Thyroid gland (tissue), 4 donors: ENCODE measurements around the gene MPP2.

ENCODE experiments used
- POLR2A ChIP-seq, 2 donors: fragments of 450-650 bp; IDR thresholded peaks; one replicate each; pipeline ENCODE4 v1.6.1; 2017; ENCODE audit warnings: antibody characterized with exemption in 2 of 2, mild to moderate bottlenecking in 2 of 2, moderate library complexity in 1 of 2
- TF ChIP-seq, protein P1 (sequence below), 6 experiments: fragments of 200-600 bp in 3 of 6; fragments of 450-650 bp in 3 of 6; sonication (generic) in 3 of 6; IDR thresholded peaks; one replicate each; pipeline ENCODE4 v1.5.1; 2016 to 2019; ENCODE audit warnings: antibody characterized with exemption in 6 of 6, mild to moderate bottlenecking in 2 of 6, inconsistent platforms in 1 of 6, moderate library complexity in 1 of 6

GRCh38 chr17:43912635-43913304 lies 5.4 kb upstream of the MPP2 start:
- TF ChIP-seq, protein P1, sequence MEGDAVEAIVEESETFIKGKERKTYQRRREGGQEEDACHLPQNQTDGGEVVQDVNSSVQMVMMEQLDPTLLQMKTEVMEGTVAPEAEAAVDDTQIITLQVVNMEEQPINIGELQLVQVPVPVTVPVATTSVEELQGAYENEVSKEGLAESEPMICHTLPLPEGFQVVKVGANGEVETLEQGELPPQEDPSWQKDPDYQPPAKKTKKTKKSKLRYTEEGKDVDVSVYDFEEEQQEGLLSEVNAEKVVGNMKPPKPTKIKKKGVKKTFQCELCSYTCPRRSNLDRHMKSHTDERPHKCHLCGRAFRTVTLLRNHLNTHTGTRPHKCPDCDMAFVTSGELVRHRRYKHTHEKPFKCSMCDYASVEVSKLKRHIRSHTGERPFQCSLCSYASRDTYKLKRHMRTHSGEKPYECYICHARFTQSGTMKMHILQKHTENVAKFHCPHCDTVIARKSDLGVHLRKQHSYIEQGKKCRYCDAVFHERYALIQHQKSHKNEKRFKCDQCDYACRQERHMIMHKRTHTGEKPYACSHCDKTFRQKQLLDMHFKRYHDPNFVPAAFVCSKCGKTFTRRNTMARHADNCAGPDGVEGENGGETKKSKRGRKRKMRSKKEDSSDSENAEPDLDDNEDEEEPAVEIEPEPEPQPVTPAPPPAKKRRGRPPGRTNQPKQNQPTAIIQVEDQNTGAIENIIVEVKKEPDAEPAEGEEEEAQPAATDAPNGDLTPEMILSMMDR (IDR thresholded peaks at IDR 0.05) = no peak
- TF ChIP-seq POLR2A (IDR thresholded peaks at IDR 0.05) = no peak
